IMR-90 (cell line): Measurements from ENCODE around the gene APMAP.

Source experiments
- BHLHE40 ChIP-seq: fragments of 150-350 bp; IDR thresholded peaks from 2 replicates; pipeline ENCODE4 v1.6.1; 2016; ENCODE audit warnings: mild to moderate bottlenecking, low read depth, low read length
- CEBPB ChIP-seq: IDR thresholded peaks from 2 replicates; pipeline ENCODE4 v1.6.1; 2012; ENCODE audit warnings: low read depth, low read length, improper control_type of control experiment
- CHD1 ChIP-seq: IDR thresholded peaks from 2 replicates; pipeline ENCODE4 v1.6.1; 2012; ENCODE audit warnings: low read depth, low read length, improper control_type of control experiment
- CTCF ChIP-seq: conservative IDR thresholded peaks from 2 replicates; pipeline ENCODE4 v1.5.1; 2012; ENCODE audit warnings: mild to moderate bottlenecking, low read depth, low read length, improper control_type of control experiment
- ELK1 ChIP-seq: fragments of 150-350 bp; IDR thresholded peaks from 2 replicates; pipeline ENCODE4 v1.6.1; 2016; ENCODE audit warnings: low read depth, mild to moderate bottlenecking, low read length, moderate library complexity, borderline replicate concordance
- FOS ChIP-seq: fragments of 150-350 bp; IDR thresholded peaks from 2 replicates; pipeline ENCODE4 v1.6.1; 2016; ENCODE audit warnings: low read depth, low read length
- MAFK ChIP-seq: IDR thresholded peaks from 2 replicates; pipeline ENCODE4 v1.6.1; 2012; ENCODE audit warnings: low read depth, low read length, improper control_type of control experiment
- MXI1 ChIP-seq: IDR thresholded peaks from 2 replicates; pipeline ENCODE4 v1.6.1; 2012; ENCODE audit warnings: low read depth, mild to moderate bottlenecking, low read length, moderate library complexity, borderline replicate concordance
- POLR2A ChIP-seq: IDR thresholded peaks from 2 replicates; pipeline ENCODE4 v1.6.1; 2012; ENCODE audit warnings: mild to moderate bottlenecking, low read depth, low read length
- RCOR1 ChIP-seq: IDR thresholded peaks from 2 replicates; pipeline ENCODE4 v1.6.1; 2012; ENCODE audit warnings: mild to moderate bottlenecking, low read length, improper control_type of control experiment; ENCODE audit not compliant: insufficient replicate concordance
- SMC3 ChIP-seq: fragments of 150-350 bp; IDR thresholded peaks from 2 replicates; pipeline ENCODE4 v1.6.1; 2016; ENCODE audit warnings: low read depth, mild to moderate bottlenecking, antibody characterized with exemption, low read length, moderate library complexity
- TF ChIP-seq, protein P1 (sequence below): fragments of 150-350 bp; IDR thresholded peaks from 2 replicates; pipeline ENCODE4 v1.6.1; 2017; ENCODE audit warnings: mild to moderate bottlenecking, antibody characterized with exemption, low read length, low read depth

- TF ChIP-seq CTCF (no peak), POLR2A (no peak), RCOR1 (no peak), MXI1 (no peak), FOS (no peak), CHD1 (no peak), SMC3 (no peak), CEBPB (no peak), ELK1 (no peak), MAFK (no peak), BHLHE40 (no peak)
- TF ChIP-seq, protein P1, sequence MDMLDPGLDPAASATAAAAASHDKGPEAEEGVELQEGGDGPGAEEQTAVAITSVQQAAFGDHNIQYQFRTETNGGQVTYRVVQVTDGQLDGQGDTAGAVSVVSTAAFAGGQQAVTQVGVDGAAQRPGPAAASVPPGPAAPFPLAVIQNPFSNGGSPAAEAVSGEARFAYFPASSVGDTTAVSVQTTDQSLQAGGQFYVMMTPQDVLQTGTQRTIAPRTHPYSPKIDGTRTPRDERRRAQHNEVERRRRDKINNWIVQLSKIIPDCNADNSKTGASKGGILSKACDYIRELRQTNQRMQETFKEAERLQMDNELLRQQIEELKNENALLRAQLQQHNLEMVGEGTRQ = no peak
These were observed 77.9 kb downstream of the APMAP start for GRCh38 chr20:24914388-24915241.
